ENCODE data around the gene UTS2B.
"Not testable (repeated sequence)": the region's sequence is repeated elsewhere in the genome, so short reads cannot be mapped to it uniquely, and the experiment has no call there.

The UTS2B gene

DNA sequence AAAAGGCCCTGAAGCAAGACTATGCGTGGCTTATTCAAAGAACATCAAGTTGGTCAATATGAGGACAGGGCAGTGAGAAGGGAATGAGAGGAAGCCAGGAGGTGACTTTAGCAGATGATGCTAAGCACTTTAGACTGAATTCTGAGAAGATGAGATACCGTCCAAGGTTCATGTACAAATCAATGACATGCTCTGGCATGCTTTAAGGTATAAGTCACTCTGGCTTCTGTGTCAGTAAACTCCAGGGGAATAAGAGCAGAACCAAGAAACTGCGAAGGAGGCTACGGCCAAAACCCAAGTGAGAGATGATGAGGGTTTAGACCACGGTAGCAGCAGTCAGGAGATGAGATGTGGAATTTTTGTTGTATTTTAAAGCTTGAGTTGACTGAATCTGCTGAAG lies 10.0 kb downstream of the UTS2B start:
- no peak for DNase-seq

DNA sequence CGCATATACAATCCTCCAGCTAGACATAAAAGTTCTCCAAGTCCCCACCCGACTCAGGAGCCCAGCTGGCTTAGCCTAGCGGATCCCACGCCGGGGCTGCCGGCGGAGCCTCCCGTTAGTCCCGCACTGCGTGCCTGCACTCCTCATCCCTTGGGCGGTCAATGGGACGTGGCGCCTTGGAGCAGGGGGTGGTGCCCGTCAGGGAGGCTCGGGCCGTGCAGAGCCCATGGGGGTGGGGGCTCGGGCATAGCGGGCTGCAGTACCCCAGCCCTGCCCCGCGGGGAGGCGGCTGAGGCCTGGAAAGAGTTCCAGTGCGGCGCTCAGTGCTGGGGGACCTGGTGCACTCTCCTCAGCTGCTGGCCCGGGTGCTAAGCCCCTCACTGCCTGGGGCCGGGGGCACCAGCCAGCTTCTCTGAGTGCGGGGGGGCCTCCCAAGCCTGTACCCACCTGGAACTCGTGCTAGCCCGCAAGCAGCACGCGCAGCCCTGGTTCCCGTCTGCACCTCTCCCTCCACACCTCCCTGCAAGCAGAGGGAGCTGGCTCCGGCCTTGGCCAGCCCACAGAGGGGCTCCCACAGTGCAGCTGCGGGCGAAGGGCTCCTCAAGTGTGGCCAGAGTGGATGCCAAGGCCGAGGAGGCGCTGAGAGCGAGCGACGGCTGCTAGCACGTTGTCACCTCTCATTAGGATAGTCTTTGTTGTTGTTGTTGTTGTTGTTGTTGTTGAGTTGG lies 13.3 kb downstream of the UTS2B start:
- no peak for DNase-seq

DNA sequence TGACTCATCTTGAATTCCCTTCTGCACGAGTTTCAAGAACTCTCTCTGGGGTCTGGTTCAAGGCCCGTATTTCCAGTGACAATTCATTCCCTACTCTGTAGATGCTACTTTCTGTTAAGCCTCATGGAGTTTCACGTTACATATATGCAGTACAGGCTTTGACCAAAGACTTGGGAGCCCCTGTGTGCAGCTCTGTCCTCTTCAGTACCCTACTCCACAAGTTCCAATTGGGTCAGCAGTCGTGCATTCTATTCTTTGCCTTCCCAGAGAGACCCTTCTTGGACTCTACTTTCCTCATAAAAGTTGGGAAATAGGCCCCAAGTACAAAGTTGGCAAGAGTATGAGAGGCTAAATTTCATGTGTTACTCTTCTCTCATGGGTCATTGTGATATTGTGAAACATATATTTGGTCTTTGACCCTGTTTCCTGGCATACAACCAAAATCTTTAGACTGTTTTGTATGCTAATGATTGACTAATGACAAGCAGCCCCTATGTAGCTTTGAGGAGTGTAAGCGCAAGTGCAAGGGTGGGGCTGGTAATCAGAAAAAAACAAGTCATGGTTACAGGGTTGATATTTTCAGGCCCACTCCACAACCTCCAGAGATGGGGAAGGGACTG lies 16.1 kb downstream of the UTS2B start:
- DNase-seq: no peak

DNA sequence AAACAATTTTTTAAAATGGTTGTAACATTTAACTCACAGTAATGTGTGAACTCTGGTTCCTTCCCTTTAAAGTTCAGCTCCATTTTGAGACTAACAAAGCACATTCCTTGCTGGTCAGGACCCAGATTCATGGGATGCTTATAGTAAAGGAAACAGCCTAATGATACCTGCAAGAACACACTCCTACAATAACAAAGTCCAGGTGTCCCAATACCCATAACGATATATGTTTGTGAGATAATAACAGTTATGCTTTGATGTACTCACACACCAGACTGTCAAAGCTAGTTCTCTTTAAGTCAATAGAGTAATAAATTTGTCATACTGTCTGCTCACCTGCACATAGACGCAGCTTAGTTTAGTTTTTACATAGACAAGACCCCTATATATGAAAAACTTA lies 17.0 kb downstream of the UTS2B start:
- DNase-seq: no peak

DNA sequence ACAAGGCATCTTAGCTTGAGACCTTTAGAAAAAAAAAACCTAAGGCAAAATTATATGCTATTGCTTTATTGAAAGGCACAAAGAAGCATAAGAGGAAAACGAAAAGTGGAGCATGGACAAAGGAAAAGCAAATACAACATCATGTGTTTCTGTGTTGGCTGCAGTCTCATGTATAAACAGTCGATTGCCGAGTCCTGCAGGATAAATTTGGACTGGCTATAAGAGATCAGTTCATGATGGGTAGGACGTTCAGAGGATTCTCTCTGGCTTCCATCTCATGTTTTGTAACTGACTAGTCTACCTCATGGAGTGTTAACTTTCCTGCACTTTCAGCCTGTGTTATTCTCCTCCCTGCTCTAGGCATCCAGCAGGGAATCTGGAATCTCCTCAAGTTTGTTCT lies 23.0 kb downstream of the UTS2B start:
- no peak for DNase-seq

DNA sequence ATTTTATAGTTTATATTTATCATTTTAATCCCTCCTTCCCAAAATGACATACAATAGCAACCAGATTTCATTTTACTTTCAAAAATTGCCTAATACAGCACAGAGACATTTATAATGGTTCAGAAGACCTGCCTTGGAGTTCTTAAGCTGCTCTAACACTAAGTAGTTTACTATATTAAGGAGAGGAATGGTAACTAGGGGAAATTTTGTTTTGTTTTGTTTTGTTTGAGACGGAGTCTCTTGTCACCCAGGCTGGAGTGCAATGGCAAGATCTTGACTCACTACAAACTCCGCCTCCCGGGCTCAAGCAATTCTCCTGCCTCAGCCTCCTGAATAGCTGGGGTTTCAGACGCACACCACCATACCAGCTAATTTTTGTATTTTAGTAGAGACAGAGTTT lies 23.9 kb downstream of the UTS2B start:
- DNase-seq: no peak

DNA sequence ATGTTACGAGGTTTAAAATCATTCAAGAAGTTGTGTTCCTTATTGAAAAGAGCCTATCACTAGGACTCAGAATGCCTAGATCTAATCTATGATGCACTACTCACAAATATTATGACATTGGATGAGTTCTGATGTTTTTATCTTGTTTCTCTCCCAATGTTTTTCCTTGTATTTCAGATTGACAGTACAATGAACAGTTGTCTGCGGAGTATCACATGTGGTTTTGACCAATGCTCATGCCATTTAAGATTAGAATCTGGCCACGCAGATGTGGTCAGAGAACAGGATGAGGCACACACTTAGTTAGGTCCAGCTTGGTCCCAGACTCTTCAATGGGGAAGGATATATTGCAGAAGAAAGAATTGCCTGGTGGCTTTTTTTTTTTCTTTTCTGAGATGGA lies 26.7 kb downstream of the UTS2B start:
- DNase-seq: no peak

DNA sequence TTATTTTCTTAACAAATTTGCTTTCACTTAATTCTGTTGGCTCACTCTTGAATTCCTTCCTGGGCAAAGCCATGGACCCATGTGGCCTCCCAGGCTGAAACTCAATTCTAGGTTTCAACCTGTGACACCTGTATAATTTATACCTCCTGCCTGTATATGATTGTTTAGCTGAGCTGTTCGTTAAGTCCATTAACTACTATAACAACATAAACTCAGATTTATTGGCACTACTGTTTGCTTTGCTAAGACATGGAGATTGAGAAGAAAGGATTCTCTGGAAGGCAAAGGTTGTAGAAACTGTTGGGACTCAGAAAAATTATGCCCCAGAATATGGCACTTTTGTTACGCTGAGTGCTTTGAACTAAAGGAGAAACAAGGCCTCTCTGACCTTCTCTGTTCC lies 27.9 kb downstream of the UTS2B start:
- no peak for DNase-seq

DNA sequence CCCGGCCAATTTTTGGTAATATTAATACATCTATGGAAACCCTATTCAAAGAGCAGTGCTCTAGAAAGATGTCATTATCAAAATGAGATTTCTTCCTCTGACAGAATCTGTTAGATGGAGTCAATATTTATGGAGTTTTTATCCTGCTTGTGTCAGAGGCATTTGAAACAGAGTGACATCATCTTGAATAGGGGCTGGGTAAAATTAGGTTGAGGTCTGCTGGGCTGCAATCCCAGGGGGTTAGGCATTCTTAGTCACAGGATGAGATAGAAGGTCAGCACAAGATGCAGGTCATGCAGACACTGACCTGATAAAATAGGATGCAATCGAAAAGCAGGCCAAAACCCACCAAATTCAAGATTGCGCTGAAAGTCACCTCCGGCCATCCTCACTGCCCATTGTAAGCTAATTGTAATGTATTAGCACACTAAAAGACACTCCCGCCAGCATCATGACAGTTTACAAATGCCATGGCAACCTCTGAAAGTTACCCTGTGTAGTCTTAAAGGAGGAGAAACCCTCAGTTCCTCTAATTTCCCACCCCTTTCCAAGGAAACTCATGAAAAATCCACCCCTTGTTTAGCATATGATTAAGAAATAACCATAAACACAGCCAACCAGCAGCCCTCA lies 28.4 kb downstream of the UTS2B start:
- DNase-seq: no peak

DNA sequence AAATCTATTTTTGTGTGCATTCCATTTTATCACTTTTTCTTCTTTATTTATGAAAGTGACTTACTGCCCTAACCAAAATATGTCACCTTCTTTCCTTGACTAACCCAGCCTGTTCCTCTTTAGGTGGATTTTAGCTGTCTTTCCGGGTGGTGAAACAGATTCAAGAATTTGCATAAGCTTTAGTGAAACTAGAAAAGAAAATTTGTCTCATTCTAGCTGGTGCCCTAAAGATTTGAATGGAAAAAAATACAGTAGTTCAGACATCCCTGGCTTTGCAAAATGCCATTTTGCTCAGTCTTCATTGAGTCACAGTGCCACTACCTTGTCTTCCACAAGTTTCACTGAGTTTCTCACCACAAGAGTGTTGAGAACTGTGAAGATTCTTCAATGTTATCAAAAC lies 29.3 kb downstream of the UTS2B start:
- no peak for DNase-seq

DNA sequence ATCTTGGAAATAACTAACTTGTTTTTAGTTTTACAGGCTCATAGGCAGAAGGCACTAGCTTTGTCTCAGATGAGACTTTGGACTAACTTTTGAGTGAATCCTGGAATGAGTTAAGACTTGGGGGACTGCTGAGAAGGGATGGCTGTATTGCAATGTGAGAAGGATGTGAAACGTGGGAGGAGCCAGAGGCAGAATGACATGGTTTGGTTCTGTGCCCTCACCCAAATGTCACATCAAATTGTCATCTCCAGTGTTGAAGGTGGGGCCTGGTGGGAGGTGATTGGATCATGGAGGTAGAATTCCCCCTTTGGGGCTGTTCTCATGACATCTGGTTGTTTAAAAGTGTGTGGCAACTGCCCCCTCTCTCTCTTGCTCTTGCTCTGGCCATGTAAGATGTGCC lies 29.9 kb downstream of the UTS2B start:
- no peak for DNase-seq

DNA sequence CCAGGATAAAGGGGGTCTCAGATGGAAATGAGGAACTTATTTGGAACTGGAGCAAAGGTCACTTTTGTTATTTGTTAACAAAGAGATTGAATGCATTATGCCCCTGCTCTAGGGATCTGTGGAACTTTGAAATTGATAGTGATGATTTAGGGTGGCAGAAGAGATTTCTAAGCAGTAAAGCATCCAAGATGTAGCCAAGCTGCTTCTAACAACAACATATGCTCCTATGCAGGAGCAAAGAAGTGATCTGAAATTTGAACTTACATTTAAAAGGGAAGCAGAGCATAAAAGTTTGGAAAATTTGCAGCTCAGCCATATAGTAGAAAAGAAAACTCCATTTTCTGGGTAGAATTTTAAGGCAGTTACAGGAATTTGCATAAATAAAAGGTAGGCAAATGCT lies 31.5 kb downstream of the UTS2B start:
- DNase-seq: no peak

DNA sequence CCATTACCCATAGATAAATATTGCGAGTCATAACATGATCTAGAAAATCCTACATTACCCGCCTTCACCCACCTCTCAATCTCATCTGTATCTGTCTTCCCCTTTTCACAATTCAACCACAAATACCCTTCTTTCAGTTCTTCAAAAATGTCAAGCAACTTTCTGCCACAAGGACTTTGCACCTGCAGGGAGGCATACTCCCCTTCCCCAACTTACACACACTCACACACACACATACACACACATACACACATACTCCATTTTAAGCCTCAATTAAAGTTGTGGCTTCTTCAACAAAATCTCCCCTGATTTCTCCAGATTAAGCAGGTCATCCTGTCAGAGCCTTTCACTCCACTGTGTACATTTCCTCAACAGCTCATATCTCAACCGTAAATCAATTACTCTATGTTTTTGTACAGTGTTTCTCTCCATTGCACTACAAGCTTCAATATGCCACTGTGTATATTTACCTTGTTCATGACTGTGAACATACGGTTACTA lies 34.2 kb downstream of the UTS2B start:
- no peak for DNase-seq

DNA sequence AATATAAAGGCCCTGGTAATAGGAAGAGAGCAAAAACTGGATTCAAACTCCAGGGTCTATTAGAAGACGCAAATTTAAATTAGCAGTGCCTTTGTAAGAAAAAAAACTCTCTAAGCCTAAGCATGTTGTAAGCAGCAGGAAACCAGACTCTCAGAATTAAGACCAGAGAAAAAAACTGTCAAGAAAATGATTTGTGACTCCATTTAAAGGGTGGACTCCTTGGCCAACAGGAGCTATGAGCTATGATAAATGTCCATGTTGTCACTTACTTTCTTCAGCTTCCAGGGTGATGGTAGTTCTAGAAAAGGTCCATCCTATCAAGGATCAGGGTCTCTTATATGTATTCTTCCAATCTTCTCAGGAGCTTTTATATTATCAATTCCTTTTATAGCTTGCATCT lies 36.0 kb downstream of the UTS2B start:
- DNase-seq: no peak

DNA sequence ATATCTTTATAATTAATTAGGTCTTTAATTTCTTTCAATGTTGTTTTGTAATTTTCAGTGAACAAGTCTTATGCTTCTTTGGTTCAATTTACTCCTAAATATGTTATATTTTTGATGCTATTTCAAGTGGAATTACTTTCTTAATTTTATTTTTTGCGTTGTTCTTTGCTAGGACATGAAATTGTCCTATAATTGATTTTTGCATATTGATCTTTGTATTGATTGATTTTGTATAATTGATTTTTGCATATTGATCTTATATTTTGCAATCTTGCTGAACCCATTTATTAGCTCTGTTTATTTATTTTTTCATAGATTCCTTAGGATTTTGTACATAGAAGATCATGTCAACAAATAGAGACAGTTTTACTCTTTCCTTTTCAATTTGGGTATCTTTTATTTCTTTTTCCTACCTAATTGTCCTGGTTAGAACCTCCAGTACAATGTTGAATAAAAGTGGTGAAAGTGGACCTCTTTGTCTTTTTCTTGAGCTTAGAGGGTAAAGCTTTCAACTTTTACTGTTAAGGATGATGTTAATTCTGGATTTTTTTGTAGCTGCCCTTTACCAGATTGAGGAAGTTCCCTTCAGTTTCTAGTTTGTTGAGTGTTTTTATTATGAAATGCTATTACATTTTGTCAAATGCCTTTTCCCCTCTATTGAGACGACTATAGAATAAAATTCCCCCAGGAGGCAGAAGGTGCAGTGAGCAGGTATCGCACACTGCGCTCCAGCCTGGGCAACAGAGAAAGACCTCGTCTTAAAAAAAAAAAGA lies 37.9 kb downstream of the UTS2B start:
- no peak for DNase-seq

DNA sequence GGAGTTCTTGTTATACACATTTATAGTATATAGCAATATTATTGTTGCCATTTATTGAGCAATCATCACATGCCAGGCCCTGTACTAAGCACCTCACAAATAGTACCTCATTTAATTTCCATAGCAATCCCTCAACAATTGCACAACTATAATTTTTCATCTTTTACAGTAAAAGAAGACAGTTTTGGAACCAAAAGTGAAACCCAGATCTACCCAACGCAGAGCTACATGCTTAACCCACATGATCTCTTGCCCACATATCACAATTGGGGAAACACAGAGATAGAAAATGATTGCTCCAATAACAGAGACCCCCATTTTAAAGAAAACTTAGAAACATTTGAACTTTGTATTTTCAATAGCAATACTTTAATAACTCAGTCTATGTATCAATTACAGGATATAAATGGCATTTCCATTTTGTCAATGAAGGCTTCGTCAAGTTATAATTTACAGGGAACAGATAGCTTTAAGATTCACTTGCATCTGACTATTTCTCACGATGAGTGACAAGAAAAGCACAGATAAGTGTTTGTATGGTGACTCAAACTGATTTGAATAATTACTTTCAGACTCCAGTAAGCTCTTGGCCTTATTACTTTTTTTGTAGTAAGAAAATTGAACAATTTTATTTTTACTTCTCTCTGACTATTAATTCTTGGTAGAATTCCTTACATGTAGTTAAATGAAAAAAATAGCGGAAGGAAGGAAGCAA lies 39.9 kb downstream of the UTS2B start:
- no peak for DNase-seq

DNA sequence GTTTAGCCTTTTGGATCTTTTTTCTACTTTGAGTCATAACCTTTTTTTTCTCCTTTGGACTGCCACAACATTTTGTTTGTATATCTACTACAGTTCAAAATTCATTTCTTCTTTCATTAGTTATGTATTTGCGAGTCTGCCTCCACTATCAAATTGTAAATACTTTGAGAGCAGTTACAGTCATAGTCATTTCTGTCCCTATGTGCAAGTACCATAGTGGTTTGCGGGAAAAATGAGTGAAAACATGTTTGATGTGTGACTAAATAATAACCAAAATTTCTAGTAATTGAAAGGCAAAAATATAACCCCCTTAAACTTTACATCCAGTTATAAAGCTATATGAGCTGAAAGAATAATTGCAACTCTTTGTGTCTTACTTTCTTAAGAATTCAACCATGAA lies 46.9 kb downstream of the UTS2B start:
- DNase-seq: no peak

DNA sequence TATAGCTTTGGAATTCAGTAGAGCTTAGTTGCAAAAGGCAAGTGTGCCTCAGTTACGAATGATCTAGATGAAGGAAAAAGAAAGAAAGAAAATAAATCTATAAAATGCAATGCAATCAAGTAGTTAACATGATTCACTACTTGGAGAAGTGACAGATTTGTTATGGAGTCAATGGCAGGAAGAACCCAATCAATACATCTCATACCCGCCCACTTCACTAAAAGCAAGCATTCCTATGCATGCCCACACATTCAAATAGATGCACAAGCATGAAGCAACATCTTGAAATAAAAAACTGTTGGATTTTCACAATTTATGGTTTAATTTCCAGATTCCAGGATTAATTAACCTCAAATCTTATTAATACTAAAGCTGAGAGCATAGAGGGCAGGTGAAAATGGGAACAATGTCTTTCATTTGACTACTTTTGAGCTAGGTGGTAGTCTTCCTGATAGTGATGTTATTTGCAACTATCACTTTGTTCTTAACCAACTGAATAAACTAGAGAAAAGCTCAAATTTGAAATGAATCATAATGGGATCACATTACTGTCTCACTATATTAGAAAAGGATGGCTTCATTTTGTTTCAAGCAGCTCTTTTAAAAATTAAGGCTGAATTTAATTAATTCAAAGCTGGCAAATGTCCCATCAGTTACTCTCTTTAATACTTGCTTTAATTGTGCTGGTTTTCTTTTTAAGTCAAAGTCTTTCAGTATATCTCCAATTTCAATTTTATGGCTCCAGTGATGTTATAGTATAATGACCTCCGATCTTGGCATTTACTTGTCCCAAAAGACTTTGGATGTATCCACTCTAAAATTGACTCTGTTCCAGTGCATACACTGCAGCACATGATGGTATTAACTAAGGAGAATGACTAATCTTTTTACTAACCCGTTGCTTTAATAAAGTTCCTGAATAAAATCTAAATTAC lies 47.8 kb downstream of the UTS2B start:
- DNase-seq: no peak

DNA sequence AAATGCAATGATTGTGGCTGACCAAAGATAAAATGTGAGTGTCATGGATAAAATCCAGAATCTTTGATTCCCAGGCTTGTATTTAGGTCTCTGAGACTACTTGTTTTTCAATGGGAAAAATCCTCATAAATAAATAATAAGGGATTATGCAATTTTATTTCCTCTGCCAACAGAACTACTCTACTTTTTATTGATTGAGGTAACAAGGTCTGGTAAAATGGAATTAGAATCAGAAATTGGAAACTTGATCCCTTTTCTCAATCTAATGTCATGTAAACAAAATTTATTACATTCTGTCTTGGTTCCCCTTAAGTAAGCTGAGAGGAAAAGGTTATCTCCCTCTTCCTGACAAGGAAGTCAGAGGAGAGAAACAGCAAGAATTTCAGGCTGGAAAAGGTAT lies 49.4 kb downstream of the UTS2B start:
- no peak for DNase-seq

DNA sequence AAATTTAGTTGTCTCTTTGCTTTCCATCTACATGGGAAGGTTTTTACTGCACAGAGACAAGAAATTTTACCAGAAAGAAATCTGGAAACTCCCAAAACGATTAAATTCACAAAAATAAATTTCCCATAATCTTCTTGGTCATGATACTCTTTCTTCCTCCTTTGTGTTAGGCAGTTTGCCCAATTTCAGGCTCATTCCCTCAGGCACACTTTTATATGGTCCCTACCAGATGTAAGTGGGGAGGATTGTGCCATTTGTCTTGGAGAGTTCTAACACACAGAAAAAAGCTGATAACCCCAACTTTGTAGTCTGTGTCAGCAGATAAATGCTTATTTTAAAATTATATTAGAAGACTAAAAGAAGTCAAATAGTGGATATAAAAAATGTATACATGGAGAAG lies 50.2 kb downstream of the UTS2B start:
- no peak for DNase-seq

DNA sequence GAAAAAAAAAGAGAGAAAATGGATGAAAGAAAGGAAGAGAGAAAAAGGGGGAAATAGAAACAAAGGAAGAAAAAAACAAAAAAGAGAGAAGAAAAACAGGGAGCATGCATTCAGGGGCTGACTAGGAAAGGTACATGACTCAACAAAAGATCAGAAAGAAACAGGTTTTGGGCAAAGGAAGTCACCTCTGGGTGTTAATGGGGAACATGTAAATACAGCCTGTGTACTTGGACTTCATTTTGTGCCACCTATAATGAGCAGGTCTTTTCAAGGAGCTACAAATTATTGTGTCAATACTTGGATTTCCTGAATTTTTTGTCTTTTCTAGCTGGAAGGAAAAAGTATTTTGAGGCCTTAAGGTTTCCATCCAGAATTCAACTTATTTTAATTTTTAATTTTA lies 54.6 kb downstream of the UTS2B start:
- DNase-seq: no peak

DNA sequence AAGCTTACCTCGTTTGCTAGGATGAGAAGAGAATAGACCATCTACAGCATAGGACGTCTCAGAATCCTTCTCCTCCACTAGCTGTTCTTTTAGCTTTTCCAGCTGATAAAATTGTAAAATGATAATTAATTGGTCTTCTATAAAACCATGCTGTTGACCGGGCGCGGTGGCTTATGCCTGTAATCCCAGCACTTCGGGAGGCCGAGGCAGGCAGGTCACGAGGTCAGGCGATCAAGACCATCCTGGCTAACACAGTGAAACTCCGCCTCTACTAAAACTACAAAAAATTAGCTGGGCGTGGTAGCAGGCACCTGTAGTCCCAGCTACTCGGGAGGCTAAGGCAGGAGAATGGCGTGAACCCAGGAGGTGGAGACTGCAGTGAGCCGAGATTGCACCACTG lies 55.1 kb downstream of the UTS2B start:
- DNase-seq: not testable (repeated sequence)

Data from CD4-positive, alpha-beta T cell treated with Interleukin-17A for 4 hours (primary cell).